Stromal cell of bone marrow (primary cell): ENCODE results near the gene MICAL3.

ENCODE experiments used
- DNase-seq: peaks from one replicate; pipeline ENCODE4 v3.0.0-alpha.2; 2012; ENCODE audit warnings: low read depth

The MICAL3 gene

DNA sequence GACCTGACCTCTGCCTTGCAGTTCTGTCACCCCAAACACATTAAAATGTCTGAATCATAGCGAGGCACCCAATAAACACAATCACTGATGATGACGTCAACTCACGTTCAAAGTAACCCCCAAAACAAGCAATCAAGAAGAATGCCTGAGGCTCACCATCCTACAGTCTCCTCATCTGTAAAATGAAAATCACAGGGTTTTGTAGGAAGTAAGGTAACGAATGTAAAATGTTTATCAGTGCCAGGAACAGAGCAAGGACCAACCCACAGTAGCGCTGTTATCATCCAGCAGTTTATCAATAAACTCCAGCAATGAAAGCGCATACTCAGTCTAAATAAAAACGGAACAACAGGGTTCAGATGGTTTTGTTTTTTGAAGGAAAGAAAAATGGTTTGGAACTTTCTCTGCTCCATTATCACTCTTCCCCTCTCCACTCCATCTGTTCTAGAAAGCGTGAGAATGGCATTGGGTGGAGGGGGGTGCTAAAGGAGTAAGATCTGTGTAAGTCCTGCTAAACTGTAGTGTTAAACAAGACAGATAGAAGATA is 110.5 kb downstream of the MICAL3 start:
- DNase-seq, result no peak

DNA sequence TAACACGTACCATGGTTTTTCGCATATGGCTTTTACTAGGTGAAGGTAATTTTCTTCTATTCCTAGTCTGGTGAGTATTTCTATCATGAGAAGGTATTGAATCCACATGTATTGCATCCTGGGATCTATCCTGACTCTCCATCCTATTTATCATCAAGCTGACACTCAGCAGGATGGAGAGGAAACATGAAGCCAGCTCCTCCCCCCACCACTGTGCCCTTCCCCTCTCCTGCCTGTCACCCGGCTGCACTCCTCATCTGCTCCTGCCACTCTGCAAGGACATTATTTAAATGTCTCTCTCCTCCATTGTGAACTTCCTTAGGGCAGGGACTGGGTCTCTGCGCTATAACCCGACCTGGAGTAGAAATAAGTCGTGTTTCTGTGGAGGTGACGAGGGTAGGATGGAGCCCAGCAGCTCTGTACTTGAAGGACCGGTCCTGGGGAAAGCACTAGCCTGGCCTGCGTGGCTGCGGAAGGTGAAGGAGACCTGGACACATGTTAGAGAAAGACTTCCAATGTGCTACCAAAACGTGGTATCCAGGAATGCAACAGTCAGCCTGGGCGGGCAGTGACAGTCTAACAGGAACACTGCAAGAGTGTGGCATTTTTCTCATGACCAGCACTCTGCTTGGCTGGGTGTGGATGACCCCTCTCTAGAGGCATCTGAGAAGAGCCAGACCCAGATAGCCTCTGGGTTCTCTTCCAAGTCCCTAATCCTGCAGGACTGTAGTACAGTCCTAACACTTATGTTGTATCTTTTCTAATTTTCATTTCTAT is 111.2 kb downstream of the MICAL3 start:
- no peak for DNase-seq

DNA sequence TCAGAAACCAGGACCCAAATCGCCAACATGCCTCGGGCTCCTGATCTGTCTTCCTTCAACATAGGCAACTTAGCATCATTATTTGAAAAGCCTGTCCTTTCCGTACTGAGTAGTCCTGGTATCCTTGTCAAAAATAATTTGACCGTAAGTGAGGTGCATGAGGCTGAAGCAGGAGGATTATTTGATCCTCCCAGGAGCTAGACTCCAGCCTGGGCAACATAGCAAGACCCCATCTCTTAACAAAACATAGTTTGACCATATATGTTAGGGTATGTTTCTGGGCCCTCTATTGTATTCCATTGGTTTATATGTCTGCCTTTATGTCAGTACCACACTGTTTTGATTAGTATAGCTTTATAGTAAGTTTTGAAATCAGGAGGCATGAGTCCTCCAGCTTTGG is 112.5 kb downstream of the MICAL3 start:
- DNase-seq, result no peak

DNA sequence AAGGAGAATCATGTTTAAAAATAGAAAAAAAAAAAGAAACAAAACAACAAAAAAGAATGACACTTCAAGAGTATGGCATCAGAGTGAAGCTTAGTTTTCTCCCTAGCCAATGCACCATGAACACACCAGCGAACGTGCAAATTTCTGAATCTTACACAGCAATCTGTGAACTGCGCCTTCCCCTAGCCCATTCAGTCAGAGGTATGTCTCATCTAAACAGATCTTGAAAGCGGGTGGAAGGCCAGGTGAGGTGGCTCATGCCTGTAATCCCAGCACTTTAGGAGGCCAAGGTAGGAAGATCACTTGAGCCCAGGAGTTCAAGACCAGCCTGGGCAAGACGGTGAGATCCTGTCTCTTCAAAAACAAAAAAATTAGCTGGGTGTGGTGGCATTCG is 113.1 kb downstream of the MICAL3 start:
- no peak for DNase-seq

DNA sequence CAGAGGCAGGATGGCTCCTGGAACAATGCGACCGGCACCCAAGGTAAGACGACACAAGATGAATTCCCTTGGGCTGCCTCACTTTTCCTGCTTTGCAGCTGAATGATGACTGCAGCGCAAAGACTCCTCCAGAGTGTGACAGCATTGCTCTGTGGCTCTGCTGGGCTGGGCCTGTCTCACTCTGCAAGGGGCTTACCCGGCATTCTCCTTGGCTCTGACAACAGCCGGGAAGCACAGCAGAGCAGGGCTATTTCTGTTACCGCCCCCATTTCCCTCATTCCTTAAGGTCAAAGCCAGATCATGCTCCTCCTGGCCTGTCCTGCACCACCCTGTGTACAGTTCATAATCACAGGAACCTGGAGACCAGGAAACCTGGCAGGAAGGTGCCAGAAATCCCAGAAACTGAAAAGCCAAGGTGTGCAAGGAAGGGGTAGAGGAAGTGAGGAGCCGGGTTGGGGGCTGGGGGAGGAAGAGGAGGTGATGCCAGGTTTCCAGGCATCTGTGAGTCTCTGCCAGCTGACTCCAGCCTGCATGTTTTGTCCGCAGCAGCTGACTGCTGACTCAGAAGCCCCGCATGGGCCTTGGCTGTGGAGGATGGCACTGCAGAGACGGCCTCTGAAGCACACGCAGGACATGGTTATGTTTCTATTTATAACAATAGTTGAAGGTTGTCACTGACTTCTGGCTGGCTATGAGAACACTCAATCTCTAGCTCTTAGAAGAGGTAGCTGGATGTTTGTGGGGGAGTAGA is 113.6 kb downstream of the MICAL3 start:
- DNase-seq, result peak; percentile 85

DNA sequence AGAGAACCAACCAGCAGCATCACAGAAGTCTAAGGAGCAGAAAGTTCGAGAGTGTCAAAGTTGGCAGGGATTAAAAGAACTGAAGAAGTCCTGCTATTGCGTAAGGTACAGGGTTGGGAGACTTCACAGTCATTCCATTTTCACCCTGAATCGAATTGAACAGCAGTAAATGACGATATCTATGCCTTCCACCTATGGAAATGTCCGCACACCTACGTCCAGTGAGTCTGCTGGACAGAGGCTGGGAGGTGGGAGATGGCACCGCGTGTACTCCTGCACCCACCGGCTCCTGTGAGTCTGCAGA is 116.7 kb downstream of the MICAL3 start:
- no peak for DNase-seq

DNA sequence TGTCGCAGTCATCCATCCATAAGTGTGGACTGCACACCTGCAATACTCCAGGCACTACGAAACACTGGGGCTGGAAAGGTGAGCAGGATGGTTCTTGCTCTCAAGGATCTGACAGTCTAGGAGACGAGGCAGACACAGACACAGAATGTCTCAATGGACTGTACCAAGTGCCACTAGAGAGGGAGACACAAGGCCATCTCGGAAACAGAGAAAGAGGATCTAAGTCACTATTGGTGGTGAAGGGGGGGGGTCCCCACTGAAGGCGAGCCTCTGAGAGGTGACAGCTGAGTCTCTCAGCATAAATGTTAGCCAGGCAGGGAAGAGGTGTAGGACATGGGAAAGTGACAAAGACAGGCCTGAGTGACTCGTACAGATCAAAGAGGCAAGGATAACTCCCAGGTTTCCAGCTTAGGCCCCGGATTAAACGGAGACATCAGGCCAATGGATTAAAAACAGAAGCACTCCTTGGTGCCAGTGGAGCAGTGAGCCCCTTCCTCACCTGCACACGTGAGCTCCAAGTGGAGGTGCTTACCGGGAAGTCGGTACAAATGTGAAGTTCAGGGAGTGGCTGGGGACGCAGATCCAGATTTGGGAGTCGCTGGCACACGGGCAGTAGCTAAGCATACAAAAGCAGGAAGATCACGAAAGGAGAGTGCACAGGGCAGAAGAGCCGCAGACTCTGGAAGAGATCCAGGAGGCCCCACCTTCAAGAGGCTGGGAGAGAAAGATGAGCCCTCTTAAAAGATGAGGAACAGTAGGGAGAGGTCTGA is 117.2 kb downstream of the MICAL3 start:
- DNase-seq, result no peak

DNA sequence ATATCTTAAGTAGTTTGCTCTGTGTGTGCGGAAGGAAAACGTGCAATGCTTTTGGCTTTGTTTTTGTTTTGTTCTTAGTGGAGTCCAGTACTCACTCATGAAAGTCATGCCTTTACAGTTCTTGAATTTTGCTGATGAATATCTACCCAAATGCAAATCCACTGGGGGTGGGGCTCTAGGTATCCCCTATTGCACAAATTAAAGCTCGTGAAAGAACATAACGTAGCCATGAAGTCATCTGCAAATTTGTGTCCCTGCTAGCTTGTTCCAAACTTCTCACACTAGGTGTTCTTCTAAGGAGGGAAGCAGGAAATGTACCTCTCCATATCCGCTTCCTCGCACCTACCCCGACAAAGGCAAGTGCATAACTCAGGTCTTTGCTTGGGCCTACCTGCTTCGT is 118.9 kb downstream of the MICAL3 start:
- DNase-seq, result no peak

DNA sequence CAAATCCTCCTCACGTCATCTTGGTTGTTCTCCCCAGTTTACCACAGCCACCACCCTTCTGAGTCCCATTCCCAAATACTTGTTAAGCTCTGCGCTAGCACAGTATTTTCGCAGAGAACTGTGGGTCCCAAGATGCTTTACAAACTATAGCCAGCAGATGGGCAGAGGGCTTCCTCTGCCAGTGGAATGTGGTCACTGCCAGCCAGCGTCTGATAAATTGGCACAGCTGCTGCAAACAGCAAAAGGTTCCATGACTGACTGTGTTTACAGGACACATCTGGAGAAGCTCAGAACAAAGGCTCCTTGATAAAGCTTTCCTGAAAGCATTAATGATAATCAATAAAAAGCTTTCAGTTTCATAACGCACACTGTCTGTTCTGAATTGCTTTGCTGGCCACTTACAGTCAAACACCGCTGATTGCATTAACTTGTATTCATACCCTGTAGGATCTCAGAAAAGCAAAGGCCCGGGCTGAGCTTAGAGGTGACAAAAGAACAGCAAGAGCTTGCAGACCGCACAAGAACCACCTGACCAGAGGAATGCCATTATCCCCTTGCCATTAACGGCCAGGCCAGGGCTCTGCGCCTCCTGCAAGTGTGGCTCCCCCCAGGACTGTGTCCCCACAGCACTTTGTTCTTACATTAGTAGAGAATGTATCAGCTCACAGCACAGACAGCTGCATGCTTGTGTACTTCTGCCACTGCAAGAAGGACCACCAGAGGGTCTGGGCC is 120.6 kb downstream of the MICAL3 start:
- no peak for DNase-seq

DNA sequence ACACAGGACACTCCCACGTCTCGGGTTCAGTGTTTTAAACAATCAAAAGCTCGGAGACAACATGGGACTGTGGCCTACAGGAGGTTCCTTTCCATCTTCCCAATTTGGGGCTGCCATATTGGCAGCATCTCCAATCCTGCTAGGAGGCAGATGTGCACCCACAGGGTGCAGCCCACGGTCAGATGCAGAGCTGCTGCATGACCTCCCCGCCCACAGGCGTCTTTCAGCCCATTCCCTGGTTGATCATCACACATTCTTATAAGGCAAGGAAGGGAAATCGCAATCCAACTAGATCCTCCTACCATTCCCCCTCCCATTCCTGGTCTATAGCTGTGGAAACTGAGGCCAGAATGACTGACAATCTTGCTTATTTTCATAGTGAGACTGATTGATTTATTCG is 121.4 kb downstream of the MICAL3 start:
- no peak for DNase-seq

DNA sequence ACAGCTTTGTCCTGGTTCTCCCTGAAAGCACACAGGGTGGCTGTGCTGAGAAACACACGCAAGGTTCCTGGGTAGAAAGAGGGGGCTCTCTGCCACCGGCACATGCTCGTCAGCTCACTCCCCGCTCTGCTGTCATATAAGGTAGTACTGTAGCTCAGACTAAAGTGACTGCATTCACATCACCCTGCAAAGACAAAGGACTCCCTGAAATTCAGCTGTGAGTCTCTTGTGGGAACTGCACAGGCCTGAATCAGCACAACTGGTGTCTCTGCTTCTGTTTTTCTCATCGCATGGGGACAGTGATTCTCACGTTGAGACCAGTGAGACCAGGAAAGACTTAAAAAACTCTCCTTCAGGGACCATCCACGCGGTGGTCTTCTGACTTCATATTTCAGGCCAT is 126.0 kb downstream of the MICAL3 start:
- DNase-seq, result no peak

DNA sequence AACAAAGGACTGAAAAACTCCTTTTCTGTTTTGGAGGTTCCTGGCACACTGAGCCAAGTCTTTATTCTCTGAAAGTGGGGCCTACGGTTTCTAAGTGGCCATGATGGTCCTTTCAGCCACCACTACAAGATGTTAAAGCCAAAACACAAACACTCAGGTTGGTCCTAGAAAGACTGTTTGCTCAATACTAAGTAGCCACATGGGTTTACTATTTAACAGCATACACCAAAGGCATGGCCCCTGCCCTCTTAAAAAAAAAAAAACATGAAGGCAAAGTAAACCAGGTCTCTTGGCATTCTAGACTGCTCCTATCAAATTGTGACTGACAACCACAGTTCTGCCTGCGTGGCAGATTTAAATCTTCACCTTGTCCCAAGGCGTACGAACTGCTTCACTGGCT is 126.5 kb downstream of the MICAL3 start:
- DNase-seq, result no peak

DNA sequence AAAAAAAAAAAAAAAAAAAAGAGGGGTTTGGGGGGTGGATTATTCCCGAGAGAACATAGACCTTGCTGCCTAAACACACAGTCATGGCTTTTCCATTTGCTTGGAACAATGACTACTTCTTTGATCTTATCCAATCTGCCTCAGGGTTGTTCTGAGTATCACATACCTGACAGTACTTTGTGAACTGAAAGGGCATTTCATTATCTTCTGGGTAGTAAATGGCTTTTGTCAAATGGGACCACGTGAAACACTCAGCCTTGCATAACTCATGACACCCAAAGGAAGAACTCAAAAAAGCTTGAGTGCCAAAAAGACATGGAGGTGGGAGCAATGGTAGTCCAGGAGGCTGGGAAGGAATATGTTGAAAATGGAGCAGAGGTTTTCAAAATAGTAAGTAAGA is 126.9 kb downstream of the MICAL3 start:
- no peak for DNase-seq

DNA sequence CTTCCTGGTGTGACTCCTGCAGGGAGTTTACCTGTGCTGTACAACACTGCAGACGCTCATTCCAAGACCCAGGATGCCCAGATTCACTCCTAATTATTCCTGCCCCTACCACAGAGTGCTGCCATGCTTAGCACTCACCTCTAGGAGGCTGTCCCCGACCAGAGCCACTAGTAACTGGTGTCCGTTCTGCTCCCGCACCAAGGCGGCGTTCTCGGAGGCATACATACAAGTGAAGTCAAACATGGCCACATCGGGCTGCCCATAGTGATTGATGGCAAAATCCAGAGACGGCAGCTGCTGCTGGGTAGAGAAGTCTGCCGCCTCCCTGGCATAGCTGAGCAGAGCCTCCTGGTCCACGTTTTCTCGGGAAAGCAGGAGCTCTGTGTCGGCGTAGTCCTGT is 127.8 kb downstream of the MICAL3 start:
- no peak for DNase-seq

DNA sequence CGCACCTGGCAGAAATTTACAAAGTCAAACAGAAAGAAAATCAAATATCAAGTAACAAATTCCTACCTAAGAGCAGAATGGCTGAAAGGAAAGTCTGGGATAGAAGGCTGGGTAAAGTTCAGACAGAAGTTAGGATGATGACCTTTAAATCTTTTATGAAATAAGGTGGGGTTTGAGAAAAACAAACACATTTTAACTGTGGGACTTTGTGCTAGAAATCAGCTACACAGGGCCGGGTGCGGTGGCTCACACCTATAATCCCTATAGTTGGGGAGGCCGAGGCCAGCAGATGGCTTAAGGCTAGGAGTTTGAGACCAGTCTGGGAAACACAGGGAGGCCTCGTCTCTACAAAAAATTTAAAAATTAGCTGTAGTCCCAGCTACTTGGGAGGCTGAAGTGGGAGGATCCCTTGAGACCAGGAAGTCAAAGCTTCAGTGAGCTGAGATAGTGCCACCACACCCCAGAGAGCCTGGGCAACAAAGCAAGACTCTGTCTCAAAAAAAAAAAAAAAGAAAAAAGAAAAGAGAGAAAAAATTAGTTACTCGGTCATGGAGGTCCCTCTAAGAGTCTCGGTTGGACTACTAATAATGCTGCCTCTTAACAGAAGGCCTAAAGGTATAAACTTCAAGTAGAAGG is 130.3 kb downstream of the MICAL3 start:
- DNase-seq, result no peak

DNA sequence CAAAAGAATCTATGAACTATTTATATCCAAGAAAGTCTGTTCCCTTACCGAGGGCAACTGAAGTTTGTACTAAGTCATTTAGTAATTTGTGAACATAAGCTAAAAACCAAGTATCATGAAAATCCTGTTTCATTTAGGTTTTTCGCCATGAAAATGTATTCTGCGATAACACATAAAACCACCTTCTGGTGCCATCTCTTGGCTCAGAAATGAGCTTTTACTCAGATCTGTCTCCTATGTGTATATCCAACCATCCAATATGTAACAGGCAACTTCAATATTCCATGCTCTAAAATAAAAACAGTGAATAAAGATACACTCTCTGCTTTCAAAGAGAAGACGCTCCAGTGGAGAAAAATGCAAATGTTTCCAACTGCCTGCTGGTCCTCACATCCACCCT is 132.0 kb downstream of the MICAL3 start:
- DNase-seq, result no peak

DNA sequence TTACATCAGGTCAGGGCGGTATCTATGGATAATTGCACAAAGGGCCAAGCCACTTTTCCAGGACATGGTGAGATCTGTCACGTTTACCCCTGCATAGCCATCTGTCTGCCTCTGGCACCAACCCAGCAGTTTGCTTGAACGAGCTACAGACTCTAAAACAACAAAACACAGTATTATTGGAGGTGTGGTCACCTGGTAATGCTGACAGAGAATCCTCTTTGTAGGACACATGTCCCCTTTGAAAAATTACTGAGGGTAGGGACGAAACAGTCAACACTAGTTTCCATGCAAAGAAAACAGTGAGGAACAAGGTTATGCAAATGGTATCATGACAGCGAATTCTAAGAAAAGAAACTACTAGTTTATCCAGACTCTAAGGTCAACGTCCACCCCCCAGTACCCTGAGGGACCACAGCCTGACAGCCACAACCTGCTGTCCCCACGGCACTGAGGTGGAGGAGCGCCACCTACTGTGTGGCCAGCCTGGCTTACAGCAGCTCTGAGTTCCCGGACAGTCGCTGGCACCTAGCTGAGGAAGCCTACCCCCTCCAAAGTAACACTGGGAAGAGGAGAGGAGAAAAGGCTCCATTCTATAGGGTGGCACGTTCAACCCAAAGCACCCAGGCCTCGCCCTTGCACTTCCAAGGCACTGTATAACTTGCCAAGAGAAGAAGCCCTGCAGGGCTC is 132.7 kb downstream of the MICAL3 start:
- no peak for DNase-seq

DNA sequence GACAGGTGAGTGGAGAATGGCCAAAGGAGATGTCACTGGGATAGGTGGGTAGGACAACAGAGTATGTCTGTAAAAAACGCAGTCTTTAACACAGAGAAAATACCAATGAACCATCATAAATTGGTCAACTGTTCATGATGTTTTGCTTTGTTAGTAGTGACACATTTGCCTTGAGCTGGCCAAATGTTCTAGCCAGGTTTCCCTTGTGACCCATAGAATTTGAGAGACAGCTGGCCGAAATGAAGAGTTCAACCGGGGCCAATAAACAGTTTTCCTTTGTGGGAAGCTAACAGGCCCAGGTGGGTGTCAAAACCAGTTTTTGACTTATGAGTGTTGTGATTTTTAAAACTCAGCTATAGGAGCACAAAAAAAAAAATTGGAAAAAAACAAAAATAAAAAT is 133.5 kb downstream of the MICAL3 start:
- no peak for DNase-seq

DNA sequence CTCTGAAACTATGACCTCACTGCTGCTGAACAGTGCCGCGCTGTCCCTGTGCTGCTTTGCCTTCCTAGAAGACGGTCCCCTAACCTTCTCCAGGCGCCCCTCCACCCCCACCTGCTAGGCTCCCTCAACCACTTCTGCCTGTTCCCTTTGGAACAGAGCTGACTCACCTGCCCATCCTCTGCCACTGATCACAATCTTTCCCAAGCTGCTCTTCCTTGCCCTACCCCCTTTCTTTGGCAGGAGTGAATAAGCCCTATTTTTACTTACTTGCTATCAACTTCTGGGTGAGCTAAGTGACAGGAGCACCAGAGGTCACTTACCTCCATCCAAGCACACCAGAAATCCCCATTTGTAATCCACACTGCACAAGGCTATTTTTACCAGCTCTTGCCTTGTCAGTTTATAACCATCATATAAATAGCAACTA is 134.1 kb downstream of the MICAL3 start:
- DNase-seq, result no peak

DNA sequence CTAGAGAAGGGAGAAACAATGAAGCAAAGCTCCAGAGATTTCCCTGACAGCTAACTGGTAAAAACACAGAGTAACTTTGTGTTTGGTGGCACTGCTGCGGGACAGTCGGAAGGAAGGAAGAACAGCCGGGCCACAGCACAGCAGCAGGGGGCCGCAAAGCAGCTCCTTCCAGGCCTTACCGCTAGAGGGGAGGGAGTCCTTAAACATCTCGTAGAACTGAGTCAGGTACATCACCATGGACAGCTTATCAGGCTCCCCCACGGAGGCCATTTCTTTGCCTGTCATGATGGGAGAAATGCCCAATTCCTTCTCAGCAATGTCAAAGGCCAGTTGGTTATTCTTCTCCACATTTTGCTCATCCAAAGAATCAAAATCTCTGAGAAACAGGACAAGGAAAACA is 135.5 kb downstream of the MICAL3 start:
- no peak for DNase-seq

DNA sequence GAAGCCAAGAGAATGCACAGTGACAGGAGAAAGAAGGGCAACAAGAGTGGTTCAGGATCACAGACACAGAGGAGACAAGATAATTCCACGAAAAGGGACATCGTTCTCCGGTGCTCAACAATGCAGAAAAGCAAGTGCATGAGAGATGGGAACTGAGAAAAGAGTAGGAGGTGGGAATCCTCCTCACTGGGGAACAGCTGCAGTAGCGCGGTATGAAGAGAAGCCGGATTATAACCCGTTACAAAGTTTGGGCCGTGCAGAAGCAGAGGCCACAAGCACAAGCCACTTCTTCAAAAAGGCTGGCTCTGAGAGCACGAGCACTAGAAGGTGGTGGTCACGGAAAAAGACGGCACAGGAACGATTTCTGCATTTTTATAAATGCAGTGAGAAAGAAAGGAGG is 135.9 kb downstream of the MICAL3 start:
- no peak for DNase-seq
